LNCaP clone FGC (cell line): ENCODE measurements around the gene EXOC4.

Experiments
- DNase-seq: peaks from one replicate; pipeline ENCODE4 v3.0.0-alpha.2; 2011; ENCODE audit warnings: low read depth
- H3K4me3 ChIP-seq: 2 replicates; pipeline ENCODE4 v1.5.1; 2011; ENCODE audit warnings: mild to moderate bottlenecking, low read depth, low read length, control low read depth
- CTCF ChIP-seq: IDR thresholded peaks from 2 replicates; pipeline ENCODE4 v1.5.1; 2012; ENCODE audit warnings: mild to moderate bottlenecking; ENCODE audit not compliant: control insufficient read depth, insufficient read depth; ENCODE audit errors: extremely low read depth

Gene EXOC4

GRCh38 chr7:133858311-133858710 is 605.4 kb downstream of the EXOC4 start:
- H3K4me3 ChIP-seq: no peak overlapping the region
- DNase-seq: no peak
- TF ChIP-seq CTCF: no peak

GRCh38 chr7:133859231-133859630 is 606.4 kb downstream of the EXOC4 start:
- no peak overlapping the region for H3K4me3 ChIP-seq
- no peak for DNase-seq
- no peak for TF ChIP-seq CTCF

- no peak for DNase-seq
- no peak overlapping the region for H3K4me3 ChIP-seq
- TF ChIP-seq CTCF: no peak
Observed at GRCh38 chr7:133859871-133860450, 607.1 kb downstream of the EXOC4 start.

GRCh38 chr7:133860628-133861335 is 607.9 kb downstream of the EXOC4 start:
- no peak for DNase-seq
- TF ChIP-seq CTCF: no peak
- no peak overlapping the region for H3K4me3 ChIP-seq

- TF ChIP-seq CTCF: no peak
- no peak overlapping the region for H3K4me3 ChIP-seq
- peak; percentile 75 for DNase-seq
Observed at GRCh38 chr7:133861876-133862275, 609.0 kb downstream of the EXOC4 start.

- TF ChIP-seq CTCF: no peak
- peak; percentile 48 for DNase-seq
Observed at GRCh38 chr7:133863362-133864061, 610.6 kb downstream of the EXOC4 start.

More at GRCh38 chr7:133863362-133864061, 610.6 kb downstream of the EXOC4 start:
- H3K4me3 ChIP-seq: no peak overlapping the region
